ENCODE measurements around the gene SSC5D.
"Not testable (repeated sequence)": the region's sequence is repeated elsewhere in the genome, so short reads cannot be mapped to it uniquely, and the experiment has no call there.

Gene SSC5D

DNA sequence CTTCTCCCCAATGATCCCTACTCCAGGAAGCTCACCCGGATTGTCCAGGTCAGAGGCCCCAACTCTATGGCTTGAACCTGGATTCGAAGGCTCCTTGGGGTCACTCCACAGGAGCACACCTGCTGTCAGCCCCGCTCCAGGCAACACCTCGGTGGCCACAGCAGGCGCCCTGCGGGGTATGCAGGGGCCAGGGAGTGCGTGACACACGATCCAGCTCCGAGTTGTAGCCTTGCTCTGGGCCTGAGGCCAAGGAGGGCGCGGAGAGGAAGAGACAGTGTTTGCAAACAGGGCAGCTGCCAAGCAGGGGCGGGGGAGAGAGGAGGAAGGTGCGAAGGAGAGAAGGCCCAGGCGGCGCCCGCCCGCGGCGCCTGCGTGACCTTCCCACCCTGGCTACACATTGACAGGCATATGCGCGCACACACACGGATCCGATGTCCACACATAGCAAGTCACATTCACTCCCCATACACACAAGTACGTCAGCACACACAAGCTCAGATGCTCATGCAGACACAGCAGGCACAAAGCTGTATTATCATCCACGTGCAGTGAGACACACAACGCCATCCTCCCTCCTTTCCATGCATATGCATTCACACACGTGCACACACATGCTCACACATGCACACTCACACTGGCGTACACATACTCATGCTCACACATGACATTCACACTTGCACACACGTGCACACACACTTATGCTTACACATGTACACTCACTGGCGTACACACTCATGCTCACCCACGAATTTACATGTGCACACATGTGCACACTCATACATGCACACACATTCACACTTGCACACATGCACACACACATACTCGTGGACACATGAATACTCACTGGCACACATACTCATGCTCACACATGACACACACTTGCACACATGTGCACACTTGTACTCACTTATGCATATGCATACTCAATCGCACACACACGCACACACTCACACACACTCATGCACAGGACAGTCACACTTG, 38.3 kb downstream of the SSC5D start:
- intact Hi-C loops (cut with DNase I): no loop called here
- peak in 14 of 42 donors; percentile 10 to 47 (median 23) for DNase-seq

GRCh38 chr19:55527197-55528029, 39.2 kb downstream of the SSC5D start:
- intact Hi-C loops (cut with DNase I): no loop called here
- no peak for DNase-seq

DNA sequence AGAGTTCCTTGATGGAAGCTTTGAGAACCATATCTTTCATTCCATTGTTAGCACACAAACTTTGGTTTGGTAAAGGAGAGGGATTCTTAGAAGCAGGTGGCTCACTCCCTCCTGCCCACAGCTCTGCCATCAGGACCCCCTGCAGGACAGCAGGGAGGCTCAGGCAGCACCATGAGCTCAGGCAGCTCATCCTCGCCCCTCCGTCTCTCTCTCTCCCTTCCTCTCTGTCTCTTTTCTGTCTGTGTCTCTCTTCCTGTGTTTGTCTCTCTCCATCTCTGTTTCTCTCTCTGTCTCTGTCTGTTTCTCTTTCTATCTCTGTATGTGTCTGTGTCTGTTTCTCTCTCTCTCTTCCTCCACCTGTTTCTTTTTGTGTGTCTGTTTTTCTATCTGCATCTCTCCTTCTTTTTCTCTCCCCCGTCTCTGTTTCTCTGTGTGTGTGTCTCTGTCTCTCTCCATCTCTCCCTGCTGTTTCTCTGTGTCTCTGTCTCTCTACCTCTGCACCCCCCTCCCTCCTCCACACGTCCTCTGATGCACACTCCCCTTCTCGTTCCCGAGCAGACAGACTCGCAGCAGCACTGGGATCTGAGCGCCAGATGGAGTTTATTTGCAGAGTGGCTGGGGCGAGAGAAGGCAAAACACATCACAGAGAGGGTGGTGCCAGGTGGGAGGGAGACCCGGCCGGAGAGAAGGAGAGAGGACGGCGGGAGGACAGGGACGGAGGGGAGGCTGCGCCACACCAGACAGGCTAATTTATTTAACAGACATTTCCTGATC, 40.0 kb downstream of the SSC5D start:
- intact Hi-C loops (cut with DNase I): no loop called here
- DNase-seq: peak in 16 of 42 donors; percentile 5 to 66 (median 24)

GRCh38 chr19:55529636-55530234, 41.5 kb downstream of the SSC5D start:
- DNase-seq: no peak
- intact Hi-C loops (cut with DNase I): no loop called here

GRCh38 chr19:55530996-55531395, 42.8 kb downstream of the SSC5D start:
- intact Hi-C loops (cut with DNase I): no loop called here
- DNase-seq: no peak

- DNase-seq; intact Hi-C loops (cut with DNase I): not testable (repeated sequence)
Measured at GRCh38 chr19:55534280-55534679, 46.0 kb downstream of the SSC5D start.

GRCh38 chr19:55535173-55535964, 47.1 kb downstream of the SSC5D start:
- intact Hi-C loops (cut with DNase I): no loop called here
- no peak for DNase-seq

DNA sequence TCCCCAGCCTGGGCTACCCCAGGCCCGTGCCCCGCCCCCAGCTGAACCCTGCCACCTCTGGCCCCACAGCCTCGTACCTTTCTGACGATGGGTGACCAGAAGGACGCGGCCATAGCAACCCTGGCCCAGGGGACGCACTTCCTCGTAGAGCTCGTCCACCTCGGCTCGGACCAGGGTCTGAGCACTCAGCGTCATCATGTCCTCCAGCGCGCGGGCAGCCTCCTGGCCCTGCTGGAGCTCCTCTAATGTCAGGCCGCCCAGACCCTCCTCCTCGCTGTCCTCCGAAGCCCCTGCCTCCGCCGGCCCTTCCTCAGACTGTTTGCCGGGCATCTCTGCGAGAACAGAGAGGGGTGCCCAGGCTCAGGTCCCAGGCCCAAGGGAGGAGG, 47.7 kb downstream of the SSC5D start:
- no peak for DNase-seq

DNA sequence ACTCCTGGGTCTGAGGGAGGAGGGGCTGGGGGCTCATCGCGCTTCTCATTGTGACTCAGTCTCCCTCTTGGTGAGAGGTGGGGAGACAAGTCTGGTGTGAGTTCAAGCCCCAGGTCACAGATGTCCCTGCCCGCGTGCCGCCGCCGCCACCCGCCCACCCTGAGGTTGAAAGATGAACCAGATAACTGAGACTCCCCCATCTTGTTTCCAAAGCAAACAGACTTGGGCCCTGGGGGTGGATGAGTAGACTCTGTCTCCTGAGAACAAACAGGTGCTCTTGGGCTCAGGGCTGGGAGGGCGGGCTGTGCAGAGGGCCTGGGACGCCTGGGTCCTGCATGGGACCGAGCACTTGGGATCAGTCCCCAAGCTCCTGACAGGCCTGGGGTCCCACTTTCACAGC, 48.1 kb downstream of the SSC5D start:
- intact Hi-C loops (cut with DNase I): no loop called here
- no peak for DNase-seq

More for the DNA sequence above, 47.7 kb downstream of the SSC5D start:
- intact Hi-C loops (cut with DNase I): no loop called here

DNA sequence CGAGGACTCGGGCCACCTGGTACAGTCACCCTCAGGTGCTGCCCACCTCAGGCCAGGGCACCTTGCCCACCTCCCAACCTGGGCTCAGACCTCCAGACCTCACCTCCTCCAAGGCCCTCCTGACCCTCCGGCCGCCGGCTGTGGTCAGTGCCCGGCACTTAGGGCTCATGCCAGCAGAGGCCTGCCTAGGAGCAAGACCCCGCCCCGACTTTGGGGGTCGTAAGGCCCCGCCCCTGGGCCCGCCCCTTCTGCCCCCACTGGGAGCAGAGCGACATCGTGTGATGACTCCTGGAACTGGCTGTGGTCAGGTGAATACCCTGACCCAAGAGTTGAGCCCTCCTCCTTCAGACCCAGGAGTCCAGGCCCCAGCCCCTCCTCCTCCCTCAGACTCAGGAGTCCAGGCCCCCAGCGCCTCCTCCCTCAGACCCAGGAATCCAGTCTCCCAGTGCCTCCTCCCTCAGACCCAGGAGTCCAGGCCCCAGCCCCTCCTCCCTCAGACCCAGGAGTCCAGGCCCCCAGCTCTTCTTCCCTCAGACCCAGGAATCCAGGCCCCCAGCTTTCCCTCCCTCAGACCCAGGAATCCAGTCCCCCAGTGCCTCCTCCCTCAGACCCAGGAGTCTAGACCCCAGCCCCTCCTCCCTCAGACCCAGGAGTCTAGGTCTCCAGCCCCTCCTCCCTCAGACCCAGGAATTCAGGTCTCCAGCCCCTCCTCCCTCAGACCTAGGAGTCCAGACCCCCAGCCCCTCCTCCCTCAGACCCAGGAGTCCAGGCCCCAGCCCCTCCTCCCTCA, 48.9 kb downstream of the SSC5D start, which contains the start of gene SBK2:
Gene SBK2, minus strand, starts transcription at position 183 of the 790 bp plus-strand sequence. CDS start 839 bp downstream, outside the sequence.
- intact Hi-C loops (cut with DNase I): no loop called here
- DNase-seq: no peak

DNA sequence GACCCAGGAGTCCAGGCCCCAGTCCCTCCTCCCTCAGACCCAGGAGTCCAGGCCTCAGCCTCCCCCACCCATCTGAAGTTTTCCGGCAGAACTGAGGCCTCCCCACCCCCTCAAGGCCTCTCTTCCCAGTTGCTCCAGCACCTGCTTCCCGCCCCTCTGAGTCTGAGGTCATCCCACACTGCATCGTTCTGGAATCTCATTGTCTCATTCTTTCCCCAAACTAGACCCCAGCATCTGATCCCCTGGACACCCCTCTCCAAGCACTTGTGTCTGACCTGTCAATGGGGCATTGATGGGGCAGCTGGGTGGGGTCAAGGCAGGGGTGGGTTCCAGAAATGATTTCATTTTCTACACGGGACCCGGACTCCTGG, 49.5 kb downstream of the SSC5D start:
- intact Hi-C loops (cut with DNase I): no loop called here

DNA sequence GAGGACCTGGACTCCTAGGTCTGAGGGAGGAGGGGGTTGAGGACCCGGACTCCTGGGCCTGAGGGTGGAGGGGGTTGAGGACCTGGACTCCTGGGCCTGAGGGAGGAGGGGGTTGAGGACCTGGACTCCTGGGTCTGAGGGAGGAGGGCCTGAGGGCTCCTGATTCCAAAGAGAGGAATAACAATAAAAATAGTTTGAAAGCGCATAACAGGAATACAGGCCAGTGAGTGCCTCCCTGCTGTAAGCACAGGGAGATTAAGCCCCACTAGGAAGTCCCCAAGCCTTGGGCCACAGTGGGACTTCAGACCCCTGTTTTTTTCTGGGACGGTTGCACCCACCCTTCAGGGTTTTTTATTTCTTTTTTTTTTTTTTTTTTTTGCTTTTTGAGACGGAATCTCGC, 49.9 kb downstream of the SSC5D start:
- intact Hi-C loops (cut with DNase I): no loop called here
- no peak for DNase-seq

More for the DNA sequence above, 49.5 kb downstream of the SSC5D start:
- no peak for DNase-seq

DNA sequence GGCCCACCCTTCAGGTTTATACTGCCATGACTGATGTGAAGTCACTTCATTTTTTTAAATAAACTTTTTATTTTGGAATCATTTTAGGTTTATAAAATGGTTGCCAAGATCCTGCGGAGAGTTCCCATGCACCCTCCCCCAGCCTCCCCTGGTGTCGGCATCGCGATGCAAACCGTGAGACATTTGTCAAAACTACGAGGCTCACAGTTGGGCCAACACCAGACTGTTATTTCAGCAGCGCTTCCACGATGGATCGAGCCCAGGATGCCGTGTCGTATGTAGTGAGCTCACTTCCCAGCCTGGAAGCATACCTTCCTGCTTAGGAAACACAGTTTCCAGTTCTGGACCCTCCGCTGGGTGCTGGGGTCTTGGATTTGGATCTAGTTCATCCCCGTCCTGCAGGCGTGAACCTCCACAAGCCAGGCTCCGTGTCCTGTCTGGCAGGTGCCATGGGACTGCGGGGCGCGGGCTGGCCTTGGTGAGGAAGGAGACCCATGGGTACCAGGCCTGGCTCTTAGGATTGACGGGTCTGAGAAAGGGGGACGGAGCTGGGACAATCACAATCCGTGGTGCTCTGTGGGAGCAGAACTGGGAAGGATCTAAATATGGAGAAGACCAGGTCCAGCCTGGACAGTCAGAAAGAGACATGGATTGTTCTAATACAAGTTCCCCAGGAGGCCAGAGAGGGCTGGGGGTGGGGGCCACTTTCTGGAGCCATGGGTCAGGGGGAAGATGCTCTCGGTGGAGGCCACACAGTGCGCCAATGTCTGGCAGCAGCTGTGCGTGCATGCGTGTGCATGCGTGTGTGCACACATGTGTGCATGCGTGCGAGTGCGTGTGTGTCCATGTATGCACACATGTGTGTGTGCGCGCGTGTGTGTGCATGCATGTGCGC, 51.1 kb downstream of the SSC5D start:
- no peak for DNase-seq
- intact Hi-C loops (cut with DNase I): no loop called here

GRCh38 chr19:55540619-55541018, 52.4 kb downstream of the SSC5D start:
- DNase-seq: no peak
- intact Hi-C loops (cut with DNase I): no loop called here

- no peak for DNase-seq
- intact Hi-C loops (cut with DNase I): no loop called here
Measured at GRCh38 chr19:55541091-55541490, 52.9 kb downstream of the SSC5D start.

GRCh38 chr19:55542292-55542855, 54.1 kb downstream of the SSC5D start:
- intact Hi-C loops (cut with DNase I): no loop called here
- no peak for DNase-seq
